ENCODE measurements around the gene ADAMTS9. TPM values are rescaled to one million over a fixed set of nuclear protein-coding genes. Genes with fewer than 3 reads are reported as not detected.

ADAMTS9 gene
- total RNA-seq, 4 donors from 2014 or later, result 4.8 to 49.8 (median 13.4) TPM

DNA sequence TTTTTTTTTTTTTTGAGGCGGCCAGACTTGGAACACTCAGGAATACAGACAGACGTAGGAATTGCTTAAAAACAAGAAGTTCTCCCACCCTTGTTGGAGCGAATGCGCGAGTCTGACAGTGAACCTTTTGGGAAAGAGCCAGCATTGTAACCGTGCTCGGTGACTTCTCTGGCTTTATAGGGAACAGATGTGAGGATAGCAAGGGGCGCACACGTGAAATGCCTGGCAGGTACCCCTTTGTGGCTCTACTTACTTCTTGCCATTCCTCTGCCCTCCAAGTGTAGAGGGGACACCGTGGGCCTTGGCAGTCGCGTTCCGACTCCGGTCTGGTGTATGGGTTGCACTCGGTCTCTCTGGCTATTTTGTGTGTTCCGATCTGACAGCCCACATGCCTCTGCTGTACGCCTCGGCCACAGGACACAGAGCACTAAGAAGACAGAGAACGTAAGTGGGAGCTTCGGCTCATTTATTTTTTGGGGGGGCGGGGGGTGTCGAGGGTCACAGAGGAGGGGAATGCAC lies 126.4 kb downstream of the ADAMTS9 start:
- peak overlapping the region in 2 of 4 donors; percentile 7 to 15 for H3K27ac ChIP-seq

GRCh38 chr3:64560791-64561190 lies 127.0 kb downstream of the ADAMTS9 start:
- no peaks in the 10 kb centered on the region for H3K27me3 ChIP-seq
- H3K9me3 ChIP-seq, result no peaks in the 10 kb centered on the region
- in situ Hi-C loops (cut with MboI; ENCODE audit: low sequenced_read_pairs in 4 of 4), result no loop called here
- H3K36me3 ChIP-seq, result peaks cover 0 to 24% of the 10 kb centered on the region in 2 donors
- intact Hi-C loops (cut with DNase I; ENCODE audit: low total_unique reads), result no loop called here
- DNase-seq (no peak), ATAC-seq (no peak)
- H3K4me1 ChIP-seq, result peaks cover 0 to under 1% of the 10 kb centered on the region in 2 donors
- peak overlapping the region in 1 of 4 donors; percentile 15 for H3K27ac ChIP-seq
- TF ChIP-seq CTCF (IDR thresholded peaks at IDR 0.05 in 4 of 5, conservative IDR thresholded peaks at IDR 0.05 in 1 of 5) (no peak), POLR2A (IDR thresholded peaks at IDR 0.05) (no peak)
- no peak overlapping the region for H3K4me3 ChIP-seq

More for the DNA sequence above, 126.4 kb downstream of the ADAMTS9 start:
- Histone ChIP-seq H3K27me3 (no peaks in the 10 kb centered on the region), H3K36me3 (peaks cover 0 to 24% of the 10 kb centered on the region in 2 donors), H3K9me3 (no peaks in the 10 kb centered on the region), H3K4me3 (peak overlapping the region in 1 of 4 donors; percentile 9), H3K4me1 (peaks cover 0 to 3% of the 10 kb centered on the region in 2 donors)
- TF ChIP-seq CTCF (IDR thresholded peaks at IDR 0.05 in 4 of 5, conservative IDR thresholded peaks at IDR 0.05 in 1 of 5) (no peak), POLR2A (IDR thresholded peaks at IDR 0.05) (no peak)
- in situ Hi-C loops (cut with MboI; ENCODE audit: low sequenced_read_pairs in 4 of 4), result no loop called here
- intact Hi-C loops (cut with DNase I; ENCODE audit: low total_unique reads), result no loop called here
- no peak for DNase-seq
- ATAC-seq, result no peak

GRCh38 chr3:64559588-64559987 lies 128.2 kb downstream of the ADAMTS9 start:
- ATAC-seq (no peak), DNase-seq (no peak)
- Histone ChIP-seq H3K36me3 (peaks cover 0 to 24% of the 10 kb centered on the region in 2 donors), H3K9me3 (no peaks in the 10 kb centered on the region), H3K27me3 (no peaks in the 10 kb centered on the region), H3K4me1 (no peaks in the 10 kb centered on the region), H3K4me3 (no peak overlapping the region), H3K27ac (no peak overlapping the region)
- in situ Hi-C loops (cut with MboI; ENCODE audit: low sequenced_read_pairs in 4 of 4), result no loop called here
- no peak for TF ChIP-seq CTCF (IDR thresholded peaks at IDR 0.05 in 4 of 5, conservative IDR thresholded peaks at IDR 0.05 in 1 of 5)
- no peak for TF ChIP-seq POLR2A (IDR thresholded peaks at IDR 0.05)
- intact Hi-C loops (cut with DNase I; ENCODE audit: low total_unique reads), result no loop called here

- H3K9me3 ChIP-seq, result no peaks in the 10 kb centered on the region
- in situ Hi-C loops (cut with MboI; ENCODE audit: low sequenced_read_pairs in 4 of 4), result no loop called here
- TF ChIP-seq POLR2A (IDR thresholded peaks at IDR 0.05), result no peak
- no peak for TF ChIP-seq CTCF (IDR thresholded peaks at IDR 0.05 in 4 of 5, conservative IDR thresholded peaks at IDR 0.05 in 1 of 5)
- no peak for ATAC-seq
- peaks cover 0 to 18% of the 10 kb centered on the region in 2 donors for H3K36me3 ChIP-seq
- peaks cover 0 to 4% of the 10 kb centered on the region in 2 donors for H3K4me1 ChIP-seq
- no peak for DNase-seq
- H3K27me3 ChIP-seq, result no peaks in the 10 kb centered on the region
- no peak overlapping the region for H3K4me3 ChIP-seq
- intact Hi-C loops (cut with DNase I; ENCODE audit: low total_unique reads), result no loop called here
- H3K27ac ChIP-seq, result no peak overlapping the region
Observed at GRCh38 chr3:64556046-64556445, 131.8 kb downstream of the ADAMTS9 start.

DNA sequence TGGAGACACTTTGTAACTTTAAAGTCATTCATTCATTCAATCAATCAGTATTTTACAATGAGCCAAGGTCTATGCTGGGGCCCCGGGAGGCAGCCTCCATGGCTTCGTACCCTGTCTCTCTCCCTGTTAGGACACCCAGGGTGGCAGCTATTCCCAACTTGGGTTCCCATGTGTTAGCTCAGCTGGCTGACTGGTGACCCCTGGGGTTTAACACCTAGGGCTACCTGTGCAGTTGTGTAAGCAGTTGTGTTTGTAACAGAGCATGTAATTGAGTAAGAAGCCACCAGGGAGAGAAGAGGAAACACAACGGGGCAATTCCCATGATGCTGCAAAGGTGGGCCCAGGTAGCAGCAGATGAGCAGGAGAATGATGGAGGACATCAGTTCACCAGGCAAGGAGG lies 132.4 kb downstream of the ADAMTS9 start:
- TF ChIP-seq CTCF (IDR thresholded peaks at IDR 0.05 in 4 of 5, conservative IDR thresholded peaks at IDR 0.05 in 1 of 5) (no peak), POLR2A (IDR thresholded peaks at IDR 0.05) (no peak)
- intact Hi-C loops (cut with DNase I; ENCODE audit: low total_unique reads), result no loop called here
- no peak for ATAC-seq

More for the DNA sequence above, 132.4 kb downstream of the ADAMTS9 start:
- no peak for DNase-seq
- no peak overlapping the region for H3K27ac ChIP-seq
- in situ Hi-C loops (cut with MboI; ENCODE audit: low sequenced_read_pairs in 4 of 4), result no loop called here
- peaks cover 0 to 4% of the 10 kb centered on the region in 2 donors for H3K4me1 ChIP-seq
- no peaks in the 10 kb centered on the region for H3K27me3 ChIP-seq
- no peak overlapping the region for H3K4me3 ChIP-seq
- peaks cover 0 to 20% of the 10 kb centered on the region in 2 donors for H3K36me3 ChIP-seq
- no peaks in the 10 kb centered on the region for H3K9me3 ChIP-seq
